Heart right ventricle (tissue), 16 donors: ENCODE data around the gene ADAT3. TPM values are rescaled to one million over a fixed set of nuclear protein-coding genes. Genes with fewer than 3 reads are reported as not detected.
A peak's percentile ranks its signal among the peaks of the same experiment; 100 is the strongest.

Experiments used
- ATAC-seq, 8 donors: fragments of 200-7000 bp; cut with Tn5 transposase; one replicate each; pipeline ENCODE4 v1.9.1; 2020; ENCODE audit warnings: mild to moderate bottlenecking in 8 of 8, moderate library complexity in 8 of 8, moderate number of reproducible peaks in 1 of 8
- DNase-seq, 2 donors: peaks; one replicate each; pipeline ENCODE4 v3.0.0-alpha.2; 2020
- H3K27ac ChIP-seq, 10 donors: fragments of 200-600 bp; sonication (generic) in 2 of 10; one replicate each; pipeline versions ENCODE4 v1.5.0 to v1.8.0; 2020 to 2022; ENCODE audit warnings: mild to moderate bottlenecking in 3 of 10
- H3K27me3 ChIP-seq, 7 donors: fragments of 200-600 bp; one replicate each; pipeline ENCODE4 v1.8.0; 2021 to 2022; ENCODE audit warnings: mild to moderate bottlenecking in 2 of 7
- H3K36me3 ChIP-seq, 9 donors: fragments of 200-600 bp; sonication (generic) in 1 of 9; one replicate each; pipeline versions ENCODE4 v1.5.0 to v1.8.0; 2020 to 2022; ENCODE audit warnings: mild to moderate bottlenecking in 2 of 9
- H3K4me1 ChIP-seq, 9 donors: fragments of 200-600 bp; sonication (generic) in 1 of 9; one replicate each; pipeline versions ENCODE4 v1.5.0 to v1.8.0; 2020 to 2022; ENCODE audit warnings: mild to moderate bottlenecking in 4 of 9
- H3K4me3 ChIP-seq, 10 donors: fragments of 200-600 bp; sonication (generic) in 2 of 10; one replicate each; pipeline versions ENCODE4 v1.5.0 to v1.8.0; 2020 to 2022; ENCODE audit warnings: mild to moderate bottlenecking in 7 of 10, moderate library complexity in 2 of 10
- H3K9me3 ChIP-seq, 11 donors: fragments of 200-600 bp in 10 of 11; sonication (generic) in 2 of 11; one replicate each; pipeline versions ENCODE4 v1.5.0 to v1.8.0; 2013 to 2022; ENCODE audit warnings: mild to moderate bottlenecking in 2 of 11, control low read depth in 1 of 11, moderate library complexity in 1 of 11
- CTCF ChIP-seq, 9 donors: fragments of 200-600 bp; sonication (generic) in 2 of 9; IDR thresholded peaks; one replicate each; pipeline versions ENCODE4 v1.5.0 to v1.8.0; 2021 to 2022; ENCODE audit warnings: antibody characterized with exemption in 9 of 9, mild to moderate bottlenecking in 5 of 9, moderate library complexity in 1 of 9
- WGBS, 2 donors: extraction: QIAGEN DNeasy Blood & Tissue Kit; methylation state at CpG; one replicate each; pipeline ENCODE4 v1.1.7; 2013; ENCODE audit warnings: inconsistent platforms in 1 of 2; 5-methylcytosine and 5-hydroxymethylcytosine counted together
- intact Hi-C, 10 donors: fragments of 100-400 bp; cut with DNase I; formaldehyde crosslinking; loops; one replicate each; pipeline versions ENCODE4 v1.11.1 to v1.14.2; 2022
- polyA plus RNA-seq, 2 donors: library from polyadenylated mRNA; stranded (reverse); fragments of 200-250 nt; gene quantifications; one replicate each; pipeline ENCODE4 v1.2.3, GENCODE V29; 2013
- total RNA-seq, 10 donors: library from RNA; stranded (reverse); fragmentation: NEBNext Ultra II Directional in 3 of 10; extraction: Animal tissue kit (Norgen Biotek cat#: 25700) in 3 of 10; gene quantifications; one replicate each; pipeline versions ENCODE4 v1.2.1 to v1.2.4, GENCODE V29; 2021 to 2023
- donor health status: Arrhythmogenic right ventricular cardiomyopathy.
- donor health status: ischemic (EF 13 %, LVEDD 7.1; RV severe dilation, severe dysfunction).
- donor health status: healthy with polysubstance abuse.
- donor health status: DM: no; HTN: yes; CAD: no.
- donor health status: DM: no; HTN: no; CAD: no.
- donor health status: ischemic (EF 25% LVEDD 6.9; RV normal size, moderate dysfunction).
- donor health status: ischemic (EF 25% LVEDD 5.7; RV mildly dilated, moderate dysfunction).
- donor health status: healthy.
- donor health status: DM: yes; HTN: yes; CAD: no.
- donor health status: Ischemic cardiomyopathy.
- donor health status: ischemic (EF 35%, LVEDD 5.7; RV mildly dilated, moderate dysfunction).
- donor health status: nonischemic (EF 11% LVEDD 7.7; RV severe dilation, severe dysfunction).
- donor health status: DM: yes; HTN: yes; CAD: no.
- donor health status: PGD.
- donor health status: ischemic (EF 29% LVEDD 5.4; RV normal size, mild dysfunction).
- donor health status: nonischemic (EF 23%, LVEDD 6.1; RV moderate dilation, normal function).

Gene ADAT3
- total and polyA plus RNA-seq, 12 donors = 0.94 to 4.3 (median 1.6) TPM

GRCh38 chr19:1947651-1948209, 42.5 kb downstream of the ADAT3 start:
- no peaks in the 10 kb centered on the region for H3K27me3 ChIP-seq
- intact Hi-C loops = no loop called here
- no peaks in the 10 kb centered on the region for H3K9me3 ChIP-seq
- DNase-seq = no peak
- peak in 2 of 8 donors; percentile 2 to 6 for ATAC-seq
- no peak overlapping the region for H3K4me3 ChIP-seq
- no peak overlapping the region for H3K27ac ChIP-seq
- peaks cover 4 to 37% (median 16%) of the 10 kb centered on the region in 9 donors for H3K4me1 ChIP-seq
- peaks cover 0 to 27% (median 0%) of the 10 kb centered on the region in 9 donors for H3K36me3 ChIP-seq
- WGBS, 2 donors = 86 to 89% methylated on average over 34 of the region's 34 CpGs
- no peak for TF ChIP-seq CTCF (IDR thresholded peaks at IDR 0.05)

- TF ChIP-seq CTCF (IDR thresholded peaks at IDR 0.05) = no peak
- WGBS, 2 donors = 96% methylated on average over 44 of the region's 44 CpGs
- peaks cover 0 to 19% (median 2%) of the 10 kb centered on the region in 9 donors for H3K4me1 ChIP-seq
- no peaks in the 10 kb centered on the region for H3K27me3 ChIP-seq
- DNase-seq = no peak
- no peaks in the 10 kb centered on the region for H3K9me3 ChIP-seq
- intact Hi-C loops = no loop called here
- no peak overlapping the region for H3K4me3 ChIP-seq
- ATAC-seq = no peak
- no peak overlapping the region for H3K27ac ChIP-seq
- peaks cover 0 to 41% (median 0%) of the 10 kb centered on the region in 9 donors for H3K36me3 ChIP-seq
These were observed 44.3 kb downstream of the ADAT3 start for GRCh38 chr19:1949304-1950101.

- H3K27me3 ChIP-seq = no peaks in the 10 kb centered on the region
- ATAC-seq = no peak
- 97 to 98% methylated on average over 16 of the region's 16 CpGs for WGBS, 2 donors
- no peaks in the 10 kb centered on the region for H3K9me3 ChIP-seq
- H3K36me3 ChIP-seq = peaks cover 0 to 41% (median 0%) of the 10 kb centered on the region in 9 donors
- peaks cover 0 to 11% (median 0%) of the 10 kb centered on the region in 9 donors for H3K4me1 ChIP-seq
- no peak overlapping the region for H3K4me3 ChIP-seq
- intact Hi-C loops = no loop called here
- H3K27ac ChIP-seq = no peak overlapping the region
- no peak for DNase-seq
- TF ChIP-seq CTCF (IDR thresholded peaks at IDR 0.05) = no peak
These were observed 45.4 kb downstream of the ADAT3 start for GRCh38 chr19:1950640-1951039.

- 79 to 90% methylated on average over 21 of the region's 21 CpGs for WGBS, 2 donors
- H3K27ac ChIP-seq = no peak overlapping the region
- intact Hi-C loops = no loop called here
- ATAC-seq = no peak
- DNase-seq = no peak
- H3K27me3 ChIP-seq = no peaks in the 10 kb centered on the region
- H3K9me3 ChIP-seq = no peaks in the 10 kb centered on the region
- H3K4me1 ChIP-seq = peaks cover 0 to 8% (median 0%) of the 10 kb centered on the region in 9 donors
- no peak for TF ChIP-seq CTCF (IDR thresholded peaks at IDR 0.05)
- H3K36me3 ChIP-seq = peaks cover 0 to 46% (median 0%) of the 10 kb centered on the region in 9 donors
- no peak overlapping the region for H3K4me3 ChIP-seq
These were observed 47.4 kb downstream of the ADAT3 start for GRCh38 chr19:1952635-1953034.
